Activated CD4-positive, alpha-beta T cell treated with anti-CD3 and anti-CD28 coated beads for 48 hours (primary cell): ENCODE measurements around the gene GABBR2.

Source experiments
- DNase-seq: peaks from one replicate; pipeline ENCODE4 v3.0.0-alpha.2; 2020

The GABBR2 gene

GRCh38 chr9:98708933-98709911 lies at the start of gene GABBR2:
GABBR2 (minus strand) TSS chr9:98708935; CDS start chr9:98708737, 198 bp downstream.
- no peak for DNase-seq

- no peak for DNase-seq
These were observed 46.4 kb upstream of the GABBR2 start for GRCh38 chr9:98755006-98755618.

GRCh38 chr9:98751210-98751609 lies 42.5 kb upstream of the GABBR2 start:
- DNase-seq = no peak

- DNase-seq = no peak
These were observed 41.8 kb upstream of the GABBR2 start for GRCh38 chr9:98750364-98751060.

GRCh38 chr9:98747476-98747875 lies 38.7 kb upstream of the GABBR2 start:
- no peak for DNase-seq

GRCh38 chr9:98745470-98745869 lies 36.7 kb upstream of the GABBR2 start:
- DNase-seq = no peak

- DNase-seq = no peak
These were observed 35.3 kb upstream of the GABBR2 start for GRCh38 chr9:98743818-98744611.

- no peak for DNase-seq
These were observed 34.6 kb upstream of the GABBR2 start for GRCh38 chr9:98743329-98743728.

GRCh38 chr9:98742325-98743280 lies 33.9 kb upstream of the GABBR2 start:
- DNase-seq = no peak

GRCh38 chr9:98740226-98740881 lies 31.6 kb upstream of the GABBR2 start:
- no peak for DNase-seq

GRCh38 chr9:98738741-98739140 lies 30.0 kb upstream of the GABBR2 start:
- no peak for DNase-seq

- no peak for DNase-seq
These were observed 27.5 kb upstream of the GABBR2 start for GRCh38 chr9:98736226-98736625.

- no peak for DNase-seq
These were observed 24.1 kb upstream of the GABBR2 start for GRCh38 chr9:98732801-98733200.

- DNase-seq = no peak
These were observed 23.4 kb upstream of the GABBR2 start for GRCh38 chr9:98732091-98732490.

GRCh38 chr9:98730871-98731270 lies 22.1 kb upstream of the GABBR2 start:
- no peak for DNase-seq

GRCh38 chr9:98728500-98728899 lies 19.8 kb upstream of the GABBR2 start:
- no peak for DNase-seq

- no peak for DNase-seq
These were observed 18.7 kb upstream of the GABBR2 start for GRCh38 chr9:98727428-98727827.

- DNase-seq = no peak
These were observed 18.0 kb upstream of the GABBR2 start for GRCh38 chr9:98726735-98727134.

- DNase-seq = no peak
These were observed 16.2 kb upstream of the GABBR2 start for GRCh38 chr9:98724810-98725530.

GRCh38 chr9:98721643-98722042 lies 12.9 kb upstream of the GABBR2 start:
- no peak for DNase-seq
